GM11168 (cell line): ENCODE data around the gene IL6ST.

ENCODE experiments used
- in situ Hi-C: fragments of 300-500 bp; cut with MboI; formaldehyde crosslinking; loops from one replicate; pipeline ENCODE4 v1.12.0; 2022; ENCODE audit warnings: low sequenced_read_pairs; ENCODE audit not compliant: unreplicated experiment

IL6ST gene

DNA sequence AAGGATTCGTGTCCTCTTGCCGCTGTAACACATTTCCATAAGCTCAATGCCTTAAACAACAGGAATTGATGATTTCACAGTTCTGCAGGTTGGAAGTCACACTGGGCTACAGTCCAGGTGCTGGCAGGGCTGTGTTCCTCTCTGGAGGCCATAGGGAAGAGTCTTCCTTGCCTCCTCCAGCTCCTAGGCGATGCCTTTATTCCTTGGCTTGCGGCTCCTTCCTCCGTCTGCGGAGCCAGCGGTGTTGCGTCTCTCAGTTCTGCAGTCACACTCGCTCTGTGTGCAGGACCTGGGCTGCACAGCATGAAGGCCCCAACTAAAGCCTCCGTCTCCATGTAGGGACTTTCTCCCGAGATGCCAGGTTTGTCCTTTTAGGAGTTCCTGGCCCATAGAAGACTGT is 70.0 kb downstream of the IL6ST start:
- in situ Hi-C loops = no loop called here

DNA sequence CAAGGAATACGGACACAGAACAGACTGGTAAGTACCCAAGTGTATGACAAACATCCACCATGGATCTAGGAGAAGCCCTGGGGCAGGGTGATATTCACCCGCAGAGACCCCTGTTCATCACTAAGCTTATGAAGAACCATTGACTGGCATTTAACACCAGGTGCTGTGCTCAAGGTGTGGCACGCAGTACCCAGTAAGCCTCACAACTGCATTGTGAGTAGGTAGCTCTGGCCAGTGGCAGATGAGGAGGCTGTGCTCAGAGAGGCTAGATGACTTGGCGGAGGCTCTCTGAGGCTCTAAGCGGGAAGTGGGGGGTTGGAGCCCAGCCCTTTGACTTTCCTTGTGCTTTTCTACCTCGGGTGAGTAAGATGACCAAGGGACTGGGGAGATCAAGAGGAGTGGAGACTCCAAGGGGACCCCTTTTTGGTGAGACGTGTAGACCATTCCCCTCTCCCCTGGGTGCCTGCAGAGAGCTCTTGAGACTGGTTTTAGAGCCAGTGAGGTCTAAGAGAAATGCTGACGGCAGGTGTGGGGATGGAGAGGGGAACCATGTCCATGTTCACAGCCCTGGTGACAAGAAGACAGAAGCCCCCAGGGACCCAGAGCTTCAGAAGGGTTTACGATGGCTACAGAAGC is 70.8 kb downstream of the IL6ST start:
- in situ Hi-C loops = no loop called here

DNA sequence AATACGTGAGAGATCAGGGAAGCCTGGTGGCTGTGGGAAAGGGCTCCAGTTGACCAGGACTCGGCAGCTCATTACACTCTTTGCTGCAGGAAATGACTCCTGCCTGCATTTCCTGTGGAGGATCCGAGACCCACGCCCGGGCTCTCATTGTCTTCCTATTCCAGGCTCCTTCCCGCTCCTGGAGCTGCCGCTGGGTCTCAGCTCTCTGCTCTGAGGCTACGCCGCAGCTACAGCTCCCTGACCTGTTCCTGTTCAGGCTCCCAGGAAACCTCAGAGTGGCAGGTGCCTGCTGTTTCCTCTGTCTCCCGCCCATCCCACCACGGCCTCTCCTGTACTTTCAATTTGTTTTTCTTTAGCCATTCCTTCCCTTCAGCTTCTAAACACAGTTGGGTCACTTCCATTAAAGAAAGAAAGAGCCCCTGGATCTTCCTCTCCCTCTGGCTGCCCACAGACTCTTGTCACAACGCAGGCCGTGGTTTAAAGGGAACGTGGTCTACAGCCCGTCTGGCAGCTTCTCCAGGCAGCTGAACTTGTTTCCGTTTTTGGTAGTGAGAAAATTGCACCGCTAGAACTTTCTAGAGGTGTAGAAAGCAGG is 71.5 kb downstream of the IL6ST start:
- in situ Hi-C loops = no loop called here

DNA sequence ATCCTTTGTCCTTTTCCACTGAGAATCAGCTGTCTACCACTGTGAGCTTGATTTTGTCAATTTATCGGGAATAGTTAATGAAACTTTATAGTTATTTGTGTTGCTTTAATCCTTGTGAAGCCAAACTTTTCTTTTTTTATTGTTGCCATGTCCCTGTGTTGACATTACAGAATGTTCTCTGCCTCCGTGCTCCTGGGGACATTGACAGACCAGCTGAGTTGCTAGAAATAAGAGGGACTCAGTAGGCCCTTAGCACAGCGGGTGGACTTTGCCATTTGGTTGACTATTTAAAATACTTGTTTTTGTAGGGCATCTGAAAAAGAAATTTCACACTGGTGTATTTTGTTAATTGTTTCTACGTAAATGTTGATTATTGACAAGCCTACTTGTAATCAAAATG is 73.1 kb downstream of the IL6ST start:
- in situ Hi-C loops = no loop called here

DNA sequence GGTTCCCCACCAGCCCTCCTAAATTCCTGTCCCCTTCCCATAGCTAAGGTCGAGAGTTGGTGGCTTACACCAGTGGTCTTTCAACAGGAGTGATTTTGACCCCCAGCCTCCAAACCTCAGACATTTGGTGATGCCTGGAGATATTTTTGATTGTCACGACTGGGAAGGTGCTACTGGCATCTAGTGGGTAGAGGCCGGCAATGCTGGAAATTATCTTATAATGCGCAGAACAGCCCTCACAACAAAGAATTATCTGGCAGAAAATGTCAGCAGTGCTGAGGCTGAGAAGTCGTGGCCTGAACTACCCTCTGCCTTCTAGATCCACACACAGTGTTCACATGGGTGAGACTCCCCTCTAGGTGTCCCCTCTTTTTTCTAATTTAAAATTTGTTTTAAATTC is 74.0 kb downstream of the IL6ST start:
- in situ Hi-C loops = no loop called here

DNA sequence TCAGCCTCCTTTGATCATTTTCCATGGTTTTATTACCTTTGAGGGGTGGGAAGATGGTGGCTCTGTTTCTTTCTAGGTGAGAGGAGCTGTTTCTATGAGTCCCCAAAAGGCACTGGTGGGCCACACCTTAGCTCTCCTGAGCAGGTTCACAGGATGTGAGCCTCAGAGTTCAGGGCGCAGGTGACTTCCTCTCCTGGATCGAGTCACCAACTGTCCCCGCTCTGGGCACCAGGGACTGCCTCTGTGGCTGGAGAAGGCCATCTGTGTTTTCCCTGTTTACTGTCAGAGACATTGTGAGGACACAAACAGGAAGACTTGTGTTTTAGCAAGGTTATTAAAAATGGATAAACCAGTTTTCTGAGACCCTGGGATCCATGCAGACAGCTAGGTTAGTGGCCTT is 75.1 kb downstream of the IL6ST start:
- in situ Hi-C loops = no loop called here

DNA sequence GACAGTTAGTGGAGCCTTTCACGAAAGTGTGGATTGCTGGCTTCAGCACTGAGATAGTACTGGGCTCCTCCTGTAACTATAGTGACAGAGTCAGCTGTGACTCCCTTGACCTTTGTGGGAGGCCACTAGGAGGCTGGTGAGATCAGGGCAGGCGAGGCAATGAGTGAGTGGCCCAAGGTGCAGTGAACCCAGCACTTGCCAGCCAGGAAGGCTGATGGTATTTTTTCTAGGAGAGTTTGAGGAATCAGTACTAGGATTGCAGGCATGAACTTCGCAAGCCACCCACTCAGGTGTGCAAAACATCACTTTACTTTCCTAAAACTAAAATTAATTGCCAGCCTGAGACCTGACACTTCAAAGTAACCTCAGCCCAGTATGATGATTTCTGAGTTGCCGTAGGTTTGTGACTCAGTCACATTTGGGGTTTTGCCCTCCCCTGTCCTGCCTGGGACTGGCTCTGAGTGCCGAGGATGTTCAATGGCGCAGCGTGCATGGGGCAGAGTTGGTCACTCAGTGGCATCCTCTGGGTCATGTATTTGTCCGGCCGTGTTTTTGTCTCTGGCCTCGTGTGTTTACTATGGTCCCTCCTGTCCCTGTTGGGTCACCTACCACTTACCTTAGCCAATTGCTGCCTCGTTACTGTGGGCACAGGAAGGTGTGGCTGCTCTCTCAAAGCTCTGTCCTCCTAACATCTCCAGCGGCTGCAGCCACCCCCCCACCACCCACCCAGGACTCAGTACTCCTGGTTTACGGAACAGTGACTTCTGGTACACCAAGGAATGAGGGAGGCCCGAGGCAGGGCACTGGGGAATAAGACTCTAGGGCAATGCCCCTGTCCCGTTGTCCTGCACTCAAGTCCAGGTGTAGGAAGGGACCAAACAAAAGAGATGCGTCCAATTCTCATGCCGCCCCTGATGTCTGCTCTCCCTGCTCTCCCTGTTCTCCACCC is 76.4 kb downstream of the IL6ST start:
- in situ Hi-C loops = no loop called here

DNA sequence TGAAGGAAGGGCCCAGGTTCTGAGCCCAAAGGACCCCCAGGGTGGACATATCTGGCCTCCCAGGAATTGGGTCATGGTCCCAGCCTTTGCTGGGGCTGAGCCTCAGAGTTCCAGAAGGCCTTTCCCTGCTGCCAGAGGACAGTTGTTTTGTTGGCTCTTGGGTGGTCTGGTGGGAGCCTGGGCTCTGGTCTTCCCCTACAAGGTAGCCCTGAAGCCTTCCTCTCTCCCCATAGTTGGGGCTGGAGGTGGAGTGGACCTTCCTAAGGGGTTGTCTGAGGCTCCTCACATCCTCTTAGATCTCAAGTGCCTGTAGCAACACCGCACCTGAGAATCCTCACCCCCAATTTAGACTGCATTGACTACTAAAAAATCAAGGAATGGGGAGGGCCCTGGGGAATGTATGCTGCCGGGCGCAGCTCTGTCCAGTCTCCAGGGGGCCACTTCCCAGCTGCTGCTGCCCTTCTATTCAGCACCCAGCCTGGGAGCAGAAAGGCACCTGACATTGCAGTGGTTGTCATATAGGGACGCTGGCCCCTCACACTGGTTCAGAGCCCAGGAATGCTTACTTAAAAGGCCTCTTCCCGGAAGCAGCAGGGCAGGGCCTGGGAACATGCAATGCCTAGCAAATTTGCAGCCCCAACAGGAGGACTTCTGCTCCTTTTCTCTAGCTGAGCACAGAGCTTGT is 77.2 kb downstream of the IL6ST start:
- in situ Hi-C loops = no loop called here

DNA sequence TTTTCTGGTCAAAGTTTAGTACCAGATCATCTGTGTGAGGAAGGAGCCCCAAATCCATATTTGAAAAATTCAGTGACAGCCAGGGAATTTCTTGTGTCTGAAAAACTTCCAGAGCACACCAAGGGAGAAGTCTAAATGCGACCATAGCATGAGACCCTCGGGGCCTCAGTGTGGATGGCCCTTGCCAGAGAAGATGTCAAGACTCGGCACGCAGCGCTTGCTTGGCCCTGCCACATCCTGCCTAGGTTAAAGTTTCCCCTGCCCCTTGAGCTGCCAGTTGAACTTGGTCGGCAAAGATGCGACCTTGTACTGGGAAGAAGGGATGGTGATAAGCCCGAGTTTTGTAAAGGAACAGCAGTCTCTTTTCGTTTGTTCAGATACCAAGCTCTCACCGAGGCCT is 77.8 kb downstream of the IL6ST start:
- in situ Hi-C loops = no loop called here

DNA sequence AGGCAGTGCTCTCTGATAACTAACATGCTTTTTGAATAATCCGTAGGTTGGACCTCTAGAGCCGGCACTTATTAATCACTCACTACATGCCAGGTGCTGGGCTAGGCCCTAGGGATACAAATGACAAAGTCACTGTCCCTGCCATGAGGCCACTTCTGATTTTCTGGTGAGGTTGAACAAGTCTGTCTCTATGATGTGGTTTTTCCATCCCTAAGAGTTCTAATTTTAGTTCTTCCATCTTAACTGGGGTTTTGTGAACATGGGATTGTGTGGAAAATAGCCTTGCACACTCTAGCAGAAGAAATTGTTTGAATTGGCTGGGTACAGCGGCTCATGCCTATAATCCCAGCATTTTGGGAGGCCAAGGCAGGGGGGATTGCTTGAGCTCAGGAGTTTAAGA is 79.0 kb downstream of the IL6ST start:
- in situ Hi-C loops = no loop called here

DNA sequence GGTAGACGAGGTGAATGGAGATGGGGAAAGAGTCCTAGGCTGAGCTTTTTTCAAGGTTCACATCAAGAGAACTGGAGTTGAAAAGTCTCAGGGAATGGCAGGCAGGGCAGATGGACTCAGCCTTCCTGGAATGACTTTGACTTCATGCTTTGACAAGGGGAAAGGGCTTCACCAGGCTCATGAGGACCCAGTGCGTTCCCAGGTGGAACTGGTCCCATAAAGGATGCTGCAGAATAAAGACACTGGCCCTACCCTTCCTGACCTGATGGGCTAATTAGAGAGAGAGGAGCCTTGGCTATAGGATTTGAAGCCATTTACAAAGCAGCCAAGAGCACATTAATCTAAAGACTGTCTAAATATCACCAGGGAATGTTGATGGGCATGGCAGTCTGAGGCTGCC is 79.8 kb downstream of the IL6ST start:
- in situ Hi-C loops = no loop called here

DNA sequence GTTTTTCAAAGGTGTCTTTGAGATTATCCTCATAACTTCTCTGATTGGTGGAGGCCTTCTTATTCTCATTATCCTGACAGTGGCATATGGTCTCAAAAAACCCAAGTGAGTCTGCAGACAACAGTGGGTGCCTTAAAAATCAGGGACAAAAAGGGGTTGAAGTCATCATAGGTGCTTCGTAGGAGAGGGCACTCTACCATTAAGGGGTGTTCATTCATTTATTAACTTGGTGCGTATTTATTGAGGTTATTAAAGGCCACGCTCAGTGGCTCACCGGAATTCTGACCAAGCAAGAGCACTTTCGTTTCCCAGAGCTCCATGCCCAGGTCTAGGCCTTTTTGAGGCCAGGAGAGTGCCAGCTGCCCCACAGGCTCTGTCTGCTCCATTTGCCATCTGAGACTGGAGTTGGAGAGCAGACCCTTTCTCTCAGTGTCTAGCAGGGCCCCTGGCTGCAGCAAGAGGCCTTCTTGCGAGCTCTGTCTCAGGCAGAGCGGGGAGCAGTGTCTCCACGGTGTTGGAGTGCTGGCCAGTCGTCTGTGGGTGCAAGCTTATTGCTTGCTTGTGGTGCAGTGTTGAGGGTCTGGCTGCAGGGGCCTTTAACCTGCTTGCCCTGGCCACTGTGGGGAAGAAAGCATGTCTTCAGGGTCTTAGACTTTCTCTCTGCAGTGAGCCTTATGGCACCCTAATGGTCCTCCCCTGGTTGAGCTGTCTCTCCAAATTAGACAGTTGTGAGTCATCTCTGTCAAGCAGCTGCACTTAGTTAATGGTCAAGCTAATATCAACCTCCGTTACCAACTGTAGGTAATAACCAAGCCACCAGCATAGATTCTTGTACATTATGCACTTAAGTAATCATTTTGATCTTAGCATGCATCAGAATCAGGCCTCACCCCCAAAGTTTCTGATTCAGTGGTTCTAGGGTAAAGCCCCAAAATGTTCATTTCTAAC is 81.0 kb downstream of the IL6ST start:
- in situ Hi-C loops = no loop called here

DNA sequence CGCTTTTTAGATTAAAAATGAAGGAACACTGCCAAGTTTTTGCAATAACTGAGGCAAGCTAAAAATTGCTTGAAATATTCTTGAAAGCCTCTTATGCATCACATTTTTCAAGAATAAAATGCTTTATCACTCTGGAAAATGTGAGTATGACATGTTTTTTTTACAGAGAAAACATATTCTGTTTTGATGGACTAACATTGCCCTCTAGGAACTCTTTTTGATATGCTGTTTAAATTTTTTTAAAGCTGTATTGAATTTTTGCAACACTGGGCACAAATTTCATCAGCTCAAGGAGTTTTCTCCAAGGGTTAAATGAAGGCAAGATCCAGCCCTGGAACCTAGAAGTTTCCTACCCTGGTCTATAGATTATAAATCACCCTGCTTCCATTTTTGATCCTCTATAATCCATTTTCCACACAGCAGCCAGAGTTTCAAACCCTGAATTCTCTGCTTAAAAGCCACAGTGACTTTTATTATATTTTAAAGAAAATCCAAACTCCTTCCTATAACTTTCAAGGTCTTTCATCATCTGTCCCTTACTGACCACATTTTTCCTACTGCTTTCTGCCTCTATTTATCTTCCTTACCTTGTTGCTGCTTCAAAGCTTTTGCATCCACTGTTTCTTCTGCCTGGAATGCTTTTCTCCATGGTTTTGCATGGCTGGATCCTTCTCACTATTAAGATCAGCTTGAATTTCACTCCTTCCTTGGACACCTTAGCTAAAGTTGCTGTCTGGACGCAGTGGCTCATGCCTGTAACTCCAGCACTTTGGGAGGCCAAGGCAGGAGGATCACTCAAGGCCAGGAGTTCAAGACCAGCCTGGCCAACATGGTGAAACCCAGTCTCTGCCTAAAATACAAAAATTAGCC is 82.7 kb downstream of the IL6ST start:
- in situ Hi-C loops = no loop called here

DNA sequence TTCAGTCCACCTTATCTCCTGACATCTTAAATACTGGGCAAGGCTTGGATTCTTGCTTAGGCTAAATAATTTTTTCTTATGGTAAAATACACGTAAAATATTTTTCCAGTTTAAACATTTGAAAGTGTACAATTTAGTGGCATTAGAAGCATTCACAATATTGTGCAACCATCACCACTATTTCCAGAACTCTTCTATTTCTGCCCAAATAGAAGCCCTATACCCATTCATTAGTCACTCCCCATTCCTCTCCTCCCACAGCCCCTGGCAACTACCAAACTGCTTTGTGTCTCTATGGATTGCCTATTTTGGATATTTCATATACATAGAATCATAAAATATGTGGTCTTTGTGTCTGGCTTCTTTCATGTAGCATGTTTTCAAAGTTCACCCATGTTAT is 86.0 kb downstream of the IL6ST start:
- in situ Hi-C loops = no loop called here

DNA sequence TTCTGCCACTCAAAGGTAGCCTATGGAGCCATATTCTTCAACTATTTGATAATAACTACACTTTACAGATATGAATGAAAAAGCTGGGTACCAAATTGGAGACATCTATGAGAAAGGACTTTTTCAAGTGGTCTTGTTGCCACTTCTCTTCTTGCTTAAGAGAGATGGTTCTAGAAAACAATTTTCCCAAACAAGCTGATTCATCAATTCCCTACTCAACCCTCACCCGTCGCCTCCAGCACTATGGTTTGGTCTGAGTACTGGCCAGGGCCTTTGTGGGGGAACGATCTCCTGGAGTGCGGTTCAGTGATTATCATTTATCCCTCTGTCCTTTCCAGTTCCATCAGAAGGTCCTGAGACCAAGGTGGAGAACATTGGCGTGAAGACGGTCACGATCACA is 86.8 kb downstream of the IL6ST start:
- in situ Hi-C loops = no loop called here

DNA sequence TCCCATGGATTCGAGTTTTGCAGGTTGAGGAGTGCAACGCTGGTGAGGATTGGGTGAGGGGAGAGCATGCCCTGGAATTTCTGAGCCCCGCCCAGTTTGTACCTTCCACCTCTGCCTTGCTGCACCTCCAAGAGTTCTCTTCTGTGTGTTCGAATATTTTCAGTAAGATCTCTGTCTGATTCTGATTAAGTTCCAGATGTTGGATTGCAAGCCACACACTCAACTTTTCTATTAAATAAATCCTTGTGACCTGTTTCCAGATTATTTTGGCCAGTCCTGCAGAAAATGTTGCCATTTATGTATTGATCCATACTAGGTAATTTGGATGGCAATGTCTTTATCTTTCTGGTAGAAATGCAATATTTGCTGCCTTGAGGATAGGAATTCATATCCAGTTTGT is 89.5 kb downstream of the IL6ST start:
- in situ Hi-C loops = no loop called here

DNA sequence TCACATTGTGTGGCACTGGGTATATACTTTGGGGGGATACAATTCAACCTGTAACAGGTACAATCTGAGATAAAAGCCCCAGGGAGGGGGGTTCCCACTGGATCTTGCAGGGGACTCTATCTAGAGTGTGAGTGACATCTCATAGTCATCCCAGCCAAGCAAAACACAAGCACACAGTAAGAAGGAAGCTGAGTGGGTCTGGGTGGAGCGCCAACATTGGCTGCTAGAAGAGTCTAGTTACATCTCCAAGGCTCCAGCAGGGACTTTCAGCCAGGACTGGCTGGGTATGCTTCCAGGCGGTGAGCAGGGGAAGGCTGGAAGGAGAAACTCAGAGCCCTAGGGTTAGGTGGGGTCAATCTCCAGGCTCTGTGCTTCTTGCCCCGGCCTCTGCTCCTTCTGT is 90.6 kb downstream of the IL6ST start:
- in situ Hi-C loops = no loop called here

DNA sequence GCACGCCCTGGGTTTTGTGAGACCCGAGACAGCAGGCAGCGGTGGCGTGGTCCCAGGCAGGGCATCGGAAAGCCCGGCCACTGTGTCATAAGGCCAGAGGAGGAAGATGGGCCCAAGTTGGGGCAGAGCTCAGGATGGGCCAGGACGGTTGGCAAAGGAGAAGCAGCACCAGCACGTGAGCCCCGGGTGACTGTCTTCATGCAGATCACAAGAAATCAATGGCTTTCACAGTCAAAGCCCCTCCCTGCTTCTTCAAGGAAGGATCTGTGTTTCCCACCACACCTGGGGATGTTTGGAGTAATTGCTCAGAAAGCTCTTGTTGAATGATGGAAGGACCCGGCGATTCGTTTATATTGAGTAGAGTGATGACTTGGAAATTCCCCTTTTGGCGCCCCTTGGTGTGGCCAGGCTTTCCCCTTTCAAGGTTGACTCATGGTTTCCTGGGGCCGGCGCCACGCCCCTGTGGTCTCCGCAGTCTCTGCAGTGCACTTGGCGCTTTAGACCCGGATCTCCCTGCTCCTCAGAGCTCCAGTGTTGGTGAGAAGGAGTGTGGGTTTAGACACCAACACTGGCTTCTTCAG is 91.6 kb downstream of the IL6ST start:
- in situ Hi-C loops = no loop called here

DNA sequence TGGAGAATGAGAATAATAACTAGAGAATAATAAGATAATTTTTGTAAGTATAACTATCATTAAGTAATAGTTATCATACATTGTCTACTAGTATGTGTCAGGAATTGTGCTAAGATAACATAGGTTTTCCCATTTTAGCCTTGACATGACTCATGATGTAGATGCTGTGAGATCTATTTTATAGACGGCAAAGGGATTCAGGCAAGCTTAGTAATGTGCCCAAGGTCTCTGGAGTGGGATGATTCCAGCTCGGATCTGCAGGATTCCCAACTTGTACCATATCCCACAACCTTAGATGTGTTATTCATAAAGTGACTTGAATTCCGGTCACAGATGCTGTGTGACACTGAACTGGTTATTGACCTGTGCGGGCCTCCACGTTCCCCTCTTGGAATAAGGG is 92.1 kb downstream of the IL6ST start:
- in situ Hi-C loops = no loop called here
